Activated naive CD4-positive, alpha-beta T cell (primary cell): ENCODE data around the gene PREP.

Experiments used
- DNase-seq, 4 experiments: peaks; one replicate each; lab custom pipeline; 2025; lab: John Stamatoyannopoulos, UW

PREP gene

DNA sequence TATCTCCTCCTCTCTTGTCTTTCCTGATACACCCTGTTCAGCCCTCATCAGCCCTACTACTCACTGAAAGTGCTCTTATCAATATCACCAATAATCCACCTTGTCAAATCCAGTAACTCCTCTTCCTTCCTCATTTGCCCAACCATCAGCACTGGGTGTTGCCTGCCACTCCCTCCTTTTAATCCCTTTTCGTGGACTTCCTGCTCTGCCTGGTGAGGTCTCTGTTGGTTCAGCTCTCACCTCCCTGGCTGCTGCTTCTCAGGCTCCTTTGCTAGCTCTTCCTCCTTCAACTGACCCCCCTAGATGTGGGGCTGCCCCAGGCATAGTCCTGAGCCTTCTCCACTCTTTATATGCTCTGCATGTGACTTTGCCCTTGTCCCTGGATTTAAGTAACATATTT, 92.5 kb downstream of the PREP start:
- no peak for DNase-seq

DNA sequence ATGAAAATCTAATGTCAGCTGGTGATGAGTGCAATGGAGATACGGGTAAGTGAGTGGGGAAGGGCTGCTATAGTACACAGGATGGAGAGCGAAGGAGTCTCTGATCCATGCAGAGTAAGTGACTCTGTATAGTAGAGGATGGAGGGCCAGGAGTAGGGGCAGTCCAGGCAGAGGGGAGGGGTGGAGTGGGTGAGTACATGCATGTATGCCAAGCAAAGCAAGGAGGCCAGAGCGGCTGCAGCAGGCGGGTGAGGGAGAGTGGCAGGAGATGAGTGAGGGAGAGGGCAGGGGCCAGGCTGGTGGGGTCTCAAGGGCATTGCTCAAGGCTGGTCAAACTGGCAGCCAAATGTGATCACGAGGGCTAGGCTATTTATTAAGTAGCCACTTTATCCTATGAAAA, 94.0 kb downstream of the PREP start:
- no peak for DNase-seq

DNA sequence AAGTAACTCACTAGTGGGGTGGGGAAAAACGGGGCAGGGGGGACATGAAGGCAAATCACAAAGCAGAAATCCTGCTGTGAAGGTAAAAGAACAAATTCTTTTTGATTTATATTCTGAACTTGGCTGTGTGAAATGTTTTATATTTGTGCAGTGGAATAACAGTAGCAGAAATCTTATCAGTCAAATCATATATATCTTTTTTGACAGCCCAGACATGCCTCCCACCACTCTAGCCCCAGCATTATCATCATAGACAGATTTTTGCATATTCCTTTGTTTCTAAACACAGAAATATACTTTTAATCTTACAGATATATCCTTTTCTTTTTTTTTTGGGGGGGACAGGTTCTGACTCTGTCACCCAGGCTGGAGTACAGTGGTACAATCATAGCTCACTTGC, 97.4 kb downstream of the PREP start:
- no peak for DNase-seq

DNA sequence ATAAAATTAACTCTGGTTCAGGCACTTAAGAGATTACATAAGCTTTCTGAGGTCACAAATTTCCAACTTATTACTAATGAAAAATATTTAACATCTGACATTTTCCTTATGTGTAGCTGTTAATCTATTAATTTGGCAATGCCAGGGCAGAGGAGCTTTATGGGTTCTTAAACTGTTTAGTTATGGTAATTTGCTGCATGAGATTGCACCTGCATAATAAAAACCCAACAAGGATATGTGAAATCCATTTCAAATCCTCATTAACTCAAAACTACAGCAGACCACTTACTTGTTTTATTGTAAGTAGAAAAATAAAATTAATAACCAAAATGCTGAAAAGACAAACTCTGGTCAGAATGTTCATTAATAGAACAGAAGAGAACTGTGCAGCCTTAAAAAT, 98.1 kb downstream of the PREP start:
- no peak for DNase-seq

DNA sequence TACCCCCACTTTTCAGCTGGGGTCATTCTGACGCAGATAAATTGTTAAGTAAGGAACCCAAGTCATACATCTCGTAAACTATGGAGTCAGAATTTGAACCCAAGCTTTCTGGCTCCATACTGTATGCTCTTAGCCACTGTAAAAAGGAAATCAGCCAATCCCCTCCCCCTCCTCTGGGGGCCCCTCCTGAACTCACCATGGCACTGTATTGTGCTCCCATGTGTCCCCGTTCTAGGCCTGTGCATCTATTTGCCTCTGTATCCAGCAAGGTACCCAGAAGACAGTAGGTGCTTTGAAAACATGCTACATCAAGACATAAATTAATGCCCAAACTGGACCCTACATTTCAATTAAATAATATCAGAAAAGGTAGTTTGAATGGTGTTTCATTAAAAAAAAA, 98.5 kb downstream of the PREP start:
- DNase-seq, result no peak

DNA sequence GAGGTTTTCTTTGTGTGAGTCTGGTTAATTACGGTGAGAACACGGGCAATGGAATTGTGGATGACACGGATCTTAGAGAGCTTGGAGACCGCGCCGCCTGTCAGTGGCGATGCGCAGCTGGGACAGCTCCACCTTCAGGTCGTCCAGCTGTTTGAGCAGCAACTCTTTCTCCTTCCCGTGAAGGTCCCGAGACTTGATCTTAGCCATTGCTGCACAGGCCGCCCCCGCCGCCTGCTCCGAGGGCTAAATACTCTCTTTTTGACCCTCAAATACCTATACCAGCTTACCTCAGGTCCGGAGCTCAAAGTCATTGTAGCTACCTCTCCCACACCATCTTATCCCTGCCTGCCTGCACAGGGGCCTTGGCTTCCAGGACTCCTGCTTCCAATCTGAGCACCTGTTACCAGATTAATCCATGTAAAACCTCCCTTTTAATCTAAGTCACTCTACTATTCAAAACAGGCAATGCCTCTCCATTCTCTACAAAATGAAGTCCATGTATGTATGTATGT, 100.2 kb downstream of the PREP start:
- no peak for DNase-seq

DNA sequence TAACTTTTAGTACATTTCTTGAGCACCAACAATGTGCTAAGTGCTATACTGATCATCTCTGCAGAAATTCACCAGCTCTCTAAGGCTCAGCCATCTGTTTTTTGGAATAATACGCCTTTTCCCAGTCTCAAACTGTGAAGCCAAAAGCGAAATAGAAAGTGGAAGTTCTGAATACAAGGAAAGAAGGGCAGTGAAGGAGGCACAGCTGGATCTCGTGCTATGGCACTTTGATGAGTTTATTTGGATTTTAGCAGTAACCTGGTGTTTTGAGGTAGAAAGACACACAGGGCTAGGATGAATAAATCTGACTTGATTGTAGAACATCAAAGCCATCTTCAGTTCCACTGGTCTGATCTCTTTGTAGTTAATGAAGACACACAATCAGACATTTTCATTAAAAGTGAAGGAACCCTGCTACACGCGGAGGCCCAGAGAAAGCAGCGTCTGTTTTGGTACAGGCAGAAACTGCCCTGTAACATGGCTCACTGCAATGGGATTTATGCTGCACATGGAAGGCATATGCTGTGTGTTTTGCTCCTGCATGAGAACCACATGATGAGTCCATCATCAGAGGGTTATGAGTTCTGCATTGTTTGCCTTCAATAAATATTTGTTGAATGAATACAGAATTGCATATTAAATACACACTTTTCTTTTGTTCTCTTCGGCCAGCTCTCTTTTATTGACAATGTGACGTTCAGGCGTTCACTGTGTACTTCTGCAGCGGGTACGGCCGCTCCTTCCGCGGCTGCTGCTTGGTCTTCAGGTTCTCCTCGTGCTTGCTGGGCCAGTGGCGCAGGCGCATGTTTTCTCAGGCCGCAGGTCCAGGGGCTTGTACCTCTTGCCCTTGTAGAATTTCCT, 100.9 kb downstream of the PREP start:
- no peak for DNase-seq

DNA sequence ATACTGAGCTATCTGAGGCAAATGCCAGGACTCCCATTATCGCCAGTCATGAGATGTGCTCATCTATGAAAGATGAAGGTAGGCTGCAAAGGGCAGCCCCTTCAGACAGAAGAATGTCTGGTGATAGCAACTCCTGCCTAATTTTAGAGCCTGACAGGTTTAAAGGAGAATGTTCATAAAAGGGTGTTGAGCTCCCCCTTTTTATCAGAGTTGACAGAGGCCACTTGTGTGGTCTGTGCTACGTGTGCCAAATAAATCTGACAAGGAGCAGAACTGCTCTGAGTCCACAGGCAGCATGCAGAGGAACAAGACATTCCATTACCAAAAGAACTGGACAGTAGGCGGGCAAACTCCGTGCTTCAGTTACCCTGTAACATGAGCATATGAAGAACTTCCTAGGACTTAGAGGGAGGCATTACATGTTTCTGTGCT, 101.8 kb downstream of the PREP start:
- DNase-seq, result no peak

DNA sequence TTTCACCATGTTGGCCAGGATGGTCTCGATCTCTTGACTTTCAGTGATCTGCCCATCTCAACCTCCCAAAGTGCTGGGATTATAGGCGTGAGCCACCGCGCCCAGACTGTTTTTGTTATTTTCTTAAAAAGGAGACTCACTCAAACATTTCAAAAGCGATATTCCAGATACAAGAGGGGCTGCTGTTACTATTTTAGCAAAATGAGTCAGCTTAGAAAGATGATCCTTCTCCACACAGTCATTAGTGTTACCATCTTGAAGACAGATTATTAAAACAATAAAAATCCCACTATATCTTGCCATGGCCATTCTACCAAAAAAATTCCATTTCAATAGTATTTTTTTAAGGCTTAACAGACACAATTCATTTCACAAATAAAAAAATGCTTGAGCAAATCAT, 102.8 kb downstream of the PREP start:
- DNase-seq, result no peak

DNA sequence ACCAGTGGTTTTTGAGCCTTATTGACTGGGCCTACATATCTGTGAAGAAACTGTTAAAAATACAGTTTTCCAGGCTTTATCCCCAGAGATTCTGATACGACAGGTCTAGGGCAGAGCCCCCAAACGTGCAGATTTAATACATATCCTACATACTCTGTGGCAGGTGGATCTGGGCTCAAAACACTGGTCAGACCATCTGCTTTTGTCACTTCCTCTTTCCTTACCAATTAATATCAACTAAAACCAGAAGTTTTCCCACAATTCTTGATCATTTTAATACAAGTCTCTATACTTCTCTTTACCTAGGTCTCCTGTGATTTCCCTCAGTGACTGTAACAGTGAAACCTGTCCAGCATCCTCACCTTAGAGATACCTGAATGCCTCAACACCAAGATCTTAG, 108.8 kb downstream of the PREP start:
- no peak for DNase-seq

DNA sequence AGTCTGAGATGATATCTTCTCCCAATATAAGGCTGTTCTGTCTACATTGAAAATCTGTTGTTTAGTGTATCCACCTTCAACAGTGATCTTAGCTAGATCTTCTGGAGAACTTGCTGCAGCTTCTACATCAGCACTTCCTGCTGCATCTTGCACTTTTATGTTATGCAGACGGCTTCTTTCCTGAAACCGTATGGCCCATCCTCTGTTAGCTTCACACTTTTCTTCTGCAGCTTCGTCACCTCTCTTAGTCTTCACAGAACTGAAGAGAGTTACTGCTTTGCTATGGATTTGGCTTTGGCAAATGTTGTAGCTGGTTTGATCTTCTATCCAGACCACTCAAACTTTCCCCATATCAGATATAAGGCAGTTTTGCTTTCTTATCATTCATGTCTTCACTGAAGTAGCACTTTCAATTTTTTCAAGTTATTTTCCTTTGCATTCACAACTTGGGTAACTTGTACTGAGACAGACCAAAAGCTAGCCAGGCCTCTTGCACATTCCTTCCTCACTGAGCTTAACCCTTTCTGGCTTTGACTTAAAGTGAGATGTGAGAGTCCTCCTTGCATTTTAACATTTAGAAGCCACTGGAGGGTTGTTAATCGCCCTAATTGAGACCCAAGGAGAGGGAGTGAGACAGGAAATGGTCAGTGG, 110.1 kb downstream of the PREP start:
- no peak for DNase-seq

DNA sequence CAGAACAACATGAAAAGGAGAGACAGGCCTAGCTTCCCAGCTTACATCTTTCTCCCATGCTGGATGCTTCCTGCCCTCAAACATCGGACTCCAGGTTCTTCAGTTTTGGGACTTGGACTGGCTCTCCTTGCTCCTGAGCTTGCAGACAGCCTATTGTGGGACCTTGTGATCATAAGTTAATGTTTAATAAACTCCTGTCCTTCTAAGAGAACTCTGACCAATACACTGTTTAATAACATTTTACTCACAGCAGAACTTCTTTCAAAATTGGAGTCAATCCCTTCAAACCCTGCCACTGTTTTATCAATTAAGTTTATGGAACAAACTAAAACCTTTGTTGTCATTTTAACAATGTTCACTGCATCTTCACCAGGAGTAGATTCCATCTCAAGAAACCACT, 111.4 kb downstream of the PREP start:
- DNase-seq, result no peak

DNA sequence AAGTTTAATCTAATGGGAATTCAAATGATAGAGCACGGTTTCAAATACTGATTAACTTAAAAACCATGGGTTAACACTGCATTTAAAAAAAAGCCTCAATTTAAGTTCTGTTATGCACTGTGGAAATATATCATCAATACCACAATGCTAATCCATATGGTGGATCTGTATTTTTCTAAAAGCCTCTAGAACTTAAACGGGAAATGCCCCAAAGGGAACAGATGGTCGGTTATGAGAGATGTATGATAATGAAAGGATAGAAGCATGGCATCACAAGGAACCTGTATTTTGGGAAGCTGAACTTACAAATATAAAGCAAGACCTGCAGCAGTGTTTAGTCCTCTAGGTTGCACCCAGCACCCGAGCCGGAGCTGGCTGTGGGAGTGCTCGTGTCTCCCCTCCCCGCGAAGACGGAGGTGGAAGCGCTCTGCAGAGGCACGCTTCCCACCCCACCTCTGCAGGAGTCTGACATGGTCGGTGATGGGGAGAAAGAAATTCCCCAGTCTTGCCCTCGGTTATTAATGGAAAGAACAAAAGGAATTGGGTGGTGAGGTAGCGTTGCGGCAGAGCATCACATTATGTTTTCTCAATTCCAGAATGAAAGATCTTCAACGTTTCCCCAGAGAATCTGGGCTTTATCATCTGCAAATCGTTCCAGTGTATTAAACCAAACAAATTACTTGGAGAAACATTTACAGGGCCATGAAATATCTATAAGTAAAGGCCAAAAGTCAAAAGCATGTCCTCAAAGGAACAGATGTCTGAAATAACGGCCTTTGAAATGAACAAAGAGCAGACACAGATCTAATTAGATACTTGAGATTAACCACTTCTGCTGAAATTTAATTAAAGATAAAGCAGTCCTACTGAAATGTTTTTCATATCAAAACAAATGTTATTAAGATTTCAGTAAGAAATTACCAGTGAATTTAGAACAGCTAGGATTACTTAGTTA, 120.0 kb downstream of the PREP start:
- no peak for DNase-seq

DNA sequence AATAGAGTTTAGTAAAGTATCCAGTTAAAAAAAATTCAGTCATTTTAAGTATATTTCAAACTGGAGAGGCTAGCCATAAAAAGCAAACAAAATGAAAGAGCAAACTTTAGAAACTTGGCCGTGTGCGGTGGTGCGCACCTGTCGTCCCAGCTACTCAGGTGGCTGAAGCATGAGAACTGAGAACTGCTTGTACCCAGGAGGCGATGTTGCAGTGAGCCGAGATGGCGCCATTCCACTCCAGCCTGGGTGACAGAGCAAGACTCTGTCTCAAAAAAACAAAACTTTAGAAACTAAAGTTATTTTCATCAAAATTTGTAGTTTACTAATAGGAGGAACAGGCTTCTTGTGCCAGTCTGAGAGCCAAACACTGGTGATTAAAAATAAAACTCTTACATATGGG, 122.8 kb downstream of the PREP start:
- DNase-seq, result no peak

DNA sequence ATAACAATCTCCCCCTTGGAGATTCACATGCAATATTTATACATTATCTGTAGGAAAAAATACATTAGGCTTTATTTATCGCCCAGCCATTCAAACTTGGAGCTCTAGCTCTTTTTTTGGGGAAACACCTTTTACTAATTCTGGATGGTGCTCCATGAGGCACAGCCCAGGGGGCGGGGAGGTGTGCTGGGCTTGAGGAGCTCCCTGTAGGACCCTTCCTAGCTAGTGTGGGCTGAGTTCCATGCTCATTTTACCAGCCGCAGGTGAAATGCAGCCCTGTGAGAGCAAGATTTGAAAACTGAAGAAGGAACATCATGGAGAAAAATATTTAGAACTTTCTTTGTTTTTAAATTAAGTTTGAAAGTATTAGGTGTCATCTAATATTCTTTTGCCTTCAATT, 123.4 kb downstream of the PREP start:
- no peak for DNase-seq

DNA sequence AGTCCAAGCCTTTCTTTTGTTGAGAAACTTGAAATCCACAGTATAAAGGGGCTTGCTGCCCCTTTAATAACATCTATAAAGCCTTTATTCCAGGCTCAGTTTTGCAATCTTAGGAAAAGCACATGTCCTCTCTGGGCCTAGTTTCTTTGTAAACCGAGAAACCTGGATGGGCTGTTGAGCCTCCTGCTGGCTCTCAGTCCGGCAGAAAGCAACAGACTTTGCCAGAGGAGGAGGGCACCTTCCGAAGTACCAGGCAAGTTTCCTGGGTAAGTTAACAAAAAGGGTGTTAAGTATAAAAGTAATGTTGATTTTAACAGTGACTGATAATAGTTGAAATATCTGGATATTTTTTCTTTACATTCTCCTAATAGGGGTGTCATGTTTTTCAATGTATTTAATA, 124.1 kb downstream of the PREP start:
- DNase-seq, result no peak

DNA sequence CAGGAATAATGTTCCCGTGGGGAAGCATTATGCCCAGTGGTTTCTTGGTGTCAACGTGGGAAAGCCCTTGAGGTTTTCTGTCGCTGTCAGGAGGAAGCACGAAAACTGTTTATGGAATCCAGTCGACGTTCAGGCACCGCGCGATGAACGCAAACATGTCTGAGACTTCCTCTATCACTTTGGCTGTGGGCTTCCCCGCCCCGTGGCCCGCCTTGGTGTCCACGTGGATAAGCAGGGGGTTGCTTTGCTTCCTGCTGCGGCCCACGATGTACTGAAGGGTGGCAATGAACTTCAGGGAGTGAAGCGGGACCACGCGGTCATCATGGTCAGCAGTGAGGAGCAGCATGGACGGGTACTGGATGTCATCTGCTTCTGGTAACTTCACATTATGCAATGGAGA, 124.8 kb downstream of the PREP start:
- no peak for DNase-seq

DNA sequence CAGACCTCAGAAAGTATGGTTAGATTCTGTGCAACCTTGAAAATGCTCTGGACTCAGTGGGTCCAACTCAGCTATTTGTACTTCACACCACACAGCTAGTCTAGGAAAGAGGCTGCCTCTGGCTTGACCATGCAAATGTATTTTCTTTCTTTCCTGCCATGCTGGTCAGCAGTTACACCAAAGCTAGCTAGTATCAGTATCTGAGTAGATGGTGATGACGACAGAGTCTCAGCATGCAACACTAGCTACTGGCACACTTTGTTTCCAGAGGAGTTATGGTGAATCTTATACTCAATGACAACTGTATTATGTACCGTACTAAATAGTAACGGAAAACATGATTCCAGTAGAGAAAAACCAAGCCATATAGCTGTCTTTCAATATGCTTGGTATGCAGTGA, 126.5 kb downstream of the PREP start:
- DNase-seq, result no peak

DNA sequence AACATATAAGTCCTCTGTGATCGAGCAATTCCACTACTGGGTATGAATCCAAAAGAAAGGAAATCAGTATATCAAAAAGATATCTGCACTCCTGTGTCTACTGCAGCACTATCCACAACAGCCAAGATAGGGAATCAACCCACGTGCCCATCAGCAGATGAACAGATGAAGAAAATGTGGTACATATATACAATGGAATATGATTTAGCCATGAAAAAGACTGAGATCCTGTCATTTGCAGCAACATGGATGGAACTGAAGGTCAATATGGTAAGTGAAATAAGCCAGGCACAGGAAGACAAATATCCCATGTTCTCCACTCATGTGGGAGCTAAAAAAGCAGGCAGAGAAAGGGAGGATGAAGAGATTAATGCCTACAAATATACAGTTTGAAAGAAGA, 127.3 kb downstream of the PREP start:
- DNase-seq, result no peak

DNA sequence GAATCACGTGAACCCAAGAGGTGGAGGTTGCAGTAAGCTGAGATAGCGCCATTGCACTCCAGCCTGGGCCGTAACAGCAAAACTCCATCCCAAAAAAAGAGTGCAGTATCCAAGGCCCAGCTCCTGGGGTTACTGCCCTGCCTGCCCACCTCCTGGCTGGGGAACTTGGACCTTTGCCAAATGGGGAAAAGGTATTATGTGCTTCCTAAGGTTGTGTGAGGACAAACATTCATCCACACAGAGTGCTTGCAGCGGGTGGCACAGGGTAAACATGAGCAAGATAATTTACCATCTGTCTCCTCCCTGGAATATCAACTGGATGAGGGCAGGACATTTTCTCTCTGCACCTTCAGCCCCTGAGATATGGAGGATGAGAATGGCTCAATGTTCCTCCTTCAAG, 128.2 kb downstream of the PREP start:
- DNase-seq, result no peak

DNA sequence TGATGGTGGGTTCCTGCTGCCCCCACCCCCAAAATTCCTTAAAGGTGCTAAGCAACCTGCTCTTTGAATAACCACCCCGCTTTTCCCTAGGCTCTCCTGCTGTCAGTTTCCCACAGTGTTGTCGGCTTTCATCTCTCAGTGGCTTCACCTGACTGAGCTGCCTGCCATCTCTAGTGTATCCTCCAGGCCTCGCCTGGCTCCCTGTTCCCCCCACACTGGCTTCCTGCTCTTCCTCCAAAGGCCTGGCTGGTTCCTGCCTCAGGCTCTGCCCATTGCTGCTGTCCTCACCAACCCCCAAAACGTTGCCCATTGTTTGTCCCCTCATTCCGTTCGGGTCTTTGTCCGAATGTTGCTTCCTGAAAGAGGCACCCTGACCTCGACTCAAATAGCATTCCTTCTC, 129.3 kb downstream of the PREP start:
- DNase-seq, result no peak

DNA sequence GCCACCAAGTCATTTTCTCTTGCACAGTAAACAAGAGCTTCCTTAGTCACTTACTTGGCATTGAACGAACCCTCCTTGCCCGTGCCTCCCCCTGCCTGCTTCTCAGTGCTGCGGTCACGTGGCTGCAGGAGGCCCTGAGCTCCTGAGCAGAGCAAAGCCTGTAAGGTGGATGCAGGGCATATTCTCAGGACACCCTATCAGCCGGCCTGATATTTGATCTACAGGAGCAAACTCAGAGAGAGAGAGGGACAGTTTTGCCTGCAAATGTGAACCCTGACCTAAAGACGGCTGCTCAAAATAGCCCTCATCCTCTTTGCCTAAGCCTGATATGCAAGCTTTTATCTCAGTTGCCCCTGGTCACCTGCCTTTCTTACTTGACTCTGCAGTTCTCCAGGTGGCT, 130.1 kb downstream of the PREP start:
- no peak for DNase-seq
